ENCODE data around the gene G3BP1. TPM values are rescaled to one million over a fixed set of nuclear protein-coding genes. Genes with fewer than 3 reads are reported as not detected.
"Not testable (repeated sequence)": the region's sequence is repeated elsewhere in the genome, so short reads cannot be mapped to it uniquely, and the experiment has no call there.

The G3BP1 gene
- total RNA-seq, result 100 to 1,000 TPM; 371 to 377 TPM
- polyA plus RNA-seq, result 142 TPM

DNA sequence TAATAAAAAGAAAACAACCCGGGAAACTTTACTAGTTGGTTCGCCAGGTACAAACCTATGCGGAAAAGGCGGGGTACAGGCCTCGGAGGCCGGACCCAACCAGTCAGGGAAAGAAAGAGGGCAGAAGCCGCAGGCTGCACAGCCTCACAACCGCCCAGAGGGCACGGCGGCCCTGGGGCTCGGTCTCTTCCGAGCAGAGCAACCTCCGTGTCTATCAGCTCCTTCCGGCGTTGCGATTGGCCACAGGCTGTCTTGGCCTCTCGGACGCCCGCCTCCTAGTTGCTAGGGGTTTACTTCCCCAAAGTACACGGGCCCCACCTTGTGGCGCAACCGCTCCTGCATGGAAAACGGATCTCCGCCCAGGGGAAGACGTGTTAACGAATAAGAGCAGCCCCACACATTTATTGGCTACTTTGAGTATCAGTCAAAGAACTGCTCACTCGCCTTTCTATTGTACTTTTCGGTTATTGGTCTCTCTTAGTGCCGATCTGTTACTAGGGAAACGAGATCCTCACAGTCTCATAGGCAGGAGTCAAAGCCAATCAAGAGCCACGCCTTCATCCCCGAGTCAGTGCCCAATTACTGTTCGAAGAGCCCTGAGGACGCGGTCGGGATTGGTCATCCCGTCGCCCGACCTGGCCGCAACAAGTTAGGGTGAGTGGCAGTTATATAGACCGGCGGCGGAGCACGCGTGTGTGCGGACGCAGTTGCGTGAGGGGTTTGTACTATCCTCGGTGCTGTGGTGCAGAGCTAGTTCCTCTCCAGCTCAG is at the start of gene G3BP1:
TSS of gene G3BP1 (plus strand) at position 696 of the 770 bp plus-strand sequence. CDS start 14,667 bp downstream, outside the sequence.
- Histone ChIP-seq H3K9me3 (ENCODE audit: low read length) (no peaks in the 10 kb centered on the region), H3K4me1 (ENCODE audit: insufficient read depth, low read length) (peaks cover 47% of the 10 kb centered on the region), H3K4me3 (ENCODE audit: low read length) (peak within 1 kb of the TSS; percentile 86), H3K27me3 (ENCODE audit: insufficient read depth, low read length, poor library complexity, severe bottlenecking) (no peaks in the 10 kb centered on the region), H3K36me3 (ENCODE audit: insufficient read depth, low read length) (no peaks in the 10 kb centered on the region), H3K27ac (ENCODE audit: low read depth, low read length) (peak within 1 kb of the TSS; percentile 84)
- CTCF ChIA-PET, result interaction anchor here (0.7 to 3.2 kb wide), 9 partner anchors 12 to 324 kb away, joined by 3 to 25 read pairs (median 4); partner anchors contain the start of genes ATOX1 and SLC36A1
- Mint-ChIP-seq H3K36me3 (peaks cover 0 to 19% (median 1%) of the 10 kb centered on the region in 3 donors), H3K9me3 (no peaks in the 10 kb centered on the region), H3K4me3 (peak within 1 kb of the TSS in 6 of 7 donors; percentile 83 to 98 (median 94)), H3K27me3 (no peaks in the 10 kb centered on the region), H3K27ac (peak within 1 kb of the TSS in 7 of 8 donors; percentile 57 to 95 (median 91)), H3K4me1 (peaks cover 38 to 49% (median 47%) of the 10 kb centered on the region in 3 donors)
- POLR2A ChIA-PET, result interaction anchor here (0.8 to 6.8 kb wide), 13 partner anchors 10 to 1771 kb away, joined by 3 to 81 read pairs (median 4); partner anchors contain the start of genes ATOX1, HMGXB3, RBM22 and TIGD6
- peak; percentile 98 to 100 (median 100) for DNase-seq

DNA sequence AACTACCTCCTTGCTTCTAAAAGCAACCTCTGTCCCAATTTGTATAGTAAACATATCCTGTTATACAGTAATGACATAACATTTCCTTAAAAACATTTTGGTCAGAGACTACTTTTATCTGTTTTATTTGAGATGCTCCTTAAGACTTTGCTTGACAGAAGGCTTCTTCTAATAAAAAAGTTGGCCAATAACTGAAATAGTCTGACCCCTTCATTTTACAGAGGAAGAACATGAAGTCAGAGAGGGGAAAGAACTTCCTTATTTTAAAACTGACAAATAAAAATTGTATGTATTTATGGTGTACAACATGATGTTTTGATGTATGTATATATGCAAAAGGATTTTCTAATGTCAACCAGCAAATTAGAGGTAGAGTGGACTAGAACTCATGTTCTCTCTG is 49.2 kb upstream of the G3BP1 start:
- POLR2A ChIA-PET, result no interaction called here
- Histone ChIP-seq H3K27ac (ENCODE audit: low read depth, low read length) (no peak overlapping the region), H3K27me3 (ENCODE audit: insufficient read depth, low read length, poor library complexity, severe bottlenecking) (no peaks in the 10 kb centered on the region), H3K4me1 (ENCODE audit: insufficient read depth, low read length) (no peaks in the 10 kb centered on the region), H3K9me3 (ENCODE audit: low read length) (no peaks in the 10 kb centered on the region), H3K36me3 (ENCODE audit: insufficient read depth, low read length) (no peaks in the 10 kb centered on the region), H3K4me3 (ENCODE audit: low read length) (no peak overlapping the region)
- CTCF ChIA-PET, result no interaction called here
- Mint-ChIP-seq H3K9me3 (no peaks in the 10 kb centered on the region), H3K36me3 (peaks cover 0 to 2% (median 0%) of the 10 kb centered on the region in 3 donors), H3K27ac (no peak overlapping the region), H3K4me3 (no peak overlapping the region), H3K4me1 (no peaks in the 10 kb centered on the region), H3K27me3 (no peaks in the 10 kb centered on the region)
- DNase-seq, result no peak

DNA sequence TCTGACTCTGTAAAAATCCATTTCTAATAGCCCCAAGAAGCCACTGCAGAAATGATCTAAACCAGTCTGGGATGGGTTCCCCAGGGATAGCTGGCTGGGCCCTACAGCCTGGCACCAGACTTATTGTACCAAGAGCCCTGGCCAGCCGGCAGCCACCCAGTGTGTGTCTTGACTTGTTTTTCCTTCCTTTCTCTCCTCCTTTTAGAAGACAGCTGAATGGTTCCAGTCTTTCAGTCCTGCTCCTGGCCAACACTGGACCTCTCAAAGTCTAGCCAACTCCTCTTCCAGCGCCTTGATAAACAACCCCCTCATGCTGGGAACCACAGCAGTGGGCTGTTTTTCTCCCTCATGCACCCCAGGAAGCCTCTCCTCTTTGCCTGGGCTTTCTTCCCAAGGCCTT is 47.4 kb upstream of the G3BP1 start:
- no peaks in the 10 kb centered on the region for H3K4me1 ChIP-seq (ENCODE audit: insufficient read depth, low read length)
- Mint-ChIP-seq H3K36me3 (peaks cover 2 to 9% (median 3%) of the 10 kb centered on the region in 3 donors), H3K4me1 (no peaks in the 10 kb centered on the region), H3K4me3 (no peak overlapping the region), H3K9me3 (peaks cover 0 to 3% (median 2%) of the 10 kb centered on the region in 5 donors), H3K27ac (peak overlapping the region in 1 of 8 donors; percentile 38), H3K27me3 (no peaks in the 10 kb centered on the region)
- no peaks in the 10 kb centered on the region for H3K9me3 ChIP-seq (ENCODE audit: low read length)
- no peaks in the 10 kb centered on the region for H3K36me3 ChIP-seq (ENCODE audit: insufficient read depth, low read length)
- CTCF ChIA-PET, result no interaction called here
- POLR2A ChIA-PET, result no interaction called here
- H3K4me3 ChIP-seq (ENCODE audit: low read length), result no peak overlapping the region
- DNase-seq, result no peak
- no peak overlapping the region for H3K27ac ChIP-seq (ENCODE audit: low read depth, low read length)
- H3K27me3 ChIP-seq (ENCODE audit: insufficient read depth, low read length, poor library complexity, severe bottlenecking), result no peaks in the 10 kb centered on the region

DNA sequence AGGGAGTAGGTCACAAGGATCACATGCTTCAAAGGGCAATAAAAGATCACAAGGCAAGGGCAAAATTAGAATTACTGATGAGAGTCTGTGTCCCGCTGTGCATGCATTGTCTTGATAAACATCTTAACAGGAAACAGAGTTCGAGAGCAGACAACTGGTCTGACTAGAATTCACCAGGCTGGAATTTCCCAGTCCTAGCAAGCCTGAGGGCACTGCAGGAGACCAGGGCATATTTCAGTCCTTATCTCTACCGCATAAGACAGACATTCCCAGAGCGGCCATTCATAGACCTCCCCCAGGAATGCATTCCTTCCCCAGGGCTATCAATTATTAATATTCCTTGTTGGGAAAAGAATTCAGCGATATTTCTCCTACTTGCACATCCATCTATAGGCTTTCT is 42.2 kb upstream of the G3BP1 start:
- CTCF ChIA-PET; H3K4me1 ChIP-seq (ENCODE audit: insufficient read depth, low read length); H3K4me3 Mint-ChIP-seq; H3K4me3 ChIP-seq (ENCODE audit: low read length); DNase-seq; H3K27me3 Mint-ChIP-seq; H3K9me3 ChIP-seq (ENCODE audit: low read length); H3K36me3 ChIP-seq (ENCODE audit: insufficient read depth, low read length); H3K27ac ChIP-seq (ENCODE audit: low read depth, low read length); POLR2A ChIA-PET; H3K4me1 Mint-ChIP-seq; H3K27ac Mint-ChIP-seq; H3K27me3 ChIP-seq (ENCODE audit: insufficient read depth, low read length, poor library complexity, severe bottlenecking): not testable (repeated sequence)
- peaks cover 15 to 30% (median 27%) of the 10 kb centered on the region in 3 donors for H3K36me3 Mint-ChIP-seq
- peaks cover 3 to 12% (median 8%) of the 10 kb centered on the region in 5 donors for H3K9me3 Mint-ChIP-seq

DNA sequence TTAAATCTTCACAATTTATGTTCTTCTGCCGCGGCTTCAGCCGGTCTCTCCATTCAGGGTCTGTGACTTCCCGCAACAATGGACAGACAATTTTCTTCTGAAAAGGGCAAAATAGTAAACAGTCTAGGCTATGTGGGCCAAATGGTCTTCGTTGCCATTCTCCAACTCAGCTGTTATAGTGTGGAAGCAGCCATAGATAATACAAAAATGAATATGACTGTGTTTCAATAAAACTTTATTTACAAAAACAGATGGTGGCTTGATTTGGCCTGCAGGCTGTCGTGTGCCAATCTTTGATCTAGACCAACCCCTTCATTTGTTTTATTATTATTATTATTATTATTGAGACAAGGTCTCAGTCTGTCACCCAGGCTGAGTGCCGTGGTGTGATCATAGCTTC is 41.4 kb upstream of the G3BP1 start:
- ChIA-PET POLR2A (no interaction called here), CTCF (interaction anchor here (1.7 kb wide), 1 partner anchor 9 kb away, joined by 4 read pairs; no protein-coding TSS in a partner anchor)
- H3K36me3 ChIP-seq (ENCODE audit: insufficient read depth, low read length), result no peaks in the 10 kb centered on the region

DNA sequence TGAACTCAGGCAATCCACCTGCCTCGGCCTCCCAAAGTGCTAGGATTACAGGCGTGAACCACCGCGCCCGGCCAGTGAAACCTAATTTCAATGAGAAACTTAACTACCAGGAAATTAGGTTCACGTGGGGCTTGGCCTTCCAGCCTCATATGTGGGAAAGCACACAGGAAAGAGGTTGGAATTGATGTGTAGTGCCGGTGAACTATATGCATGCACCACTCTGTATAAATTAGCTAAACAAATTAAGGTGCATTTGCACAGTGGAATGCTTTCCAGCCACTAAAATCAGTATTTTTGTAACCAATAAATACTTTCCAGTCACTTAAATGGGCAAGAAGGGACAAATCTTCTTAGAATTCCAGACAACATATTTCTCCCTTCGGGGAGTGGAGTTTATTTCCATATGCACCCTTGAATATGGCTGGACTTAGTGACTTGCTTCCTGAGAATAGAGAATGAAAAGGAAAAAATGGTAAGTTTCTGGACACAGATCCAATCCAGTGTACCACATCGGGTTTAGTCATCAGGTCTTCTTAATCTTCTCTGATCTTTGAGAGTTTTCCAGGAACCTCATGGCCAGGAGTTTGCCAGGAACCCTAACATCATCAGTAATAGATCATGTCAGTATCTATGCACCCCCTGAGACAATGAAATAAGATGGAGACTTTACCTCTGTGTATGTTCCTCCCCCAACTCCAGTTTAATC is 38.2 kb upstream of the G3BP1 start:
- ChIA-PET POLR2A (no interaction called here), CTCF (no interaction called here)
- no peak overlapping the region for H3K4me3 ChIP-seq (ENCODE audit: low read length)
- Mint-ChIP-seq H3K4me3 (no peak overlapping the region), H3K9me3 (peaks cover 3 to 12% (median 8%) of the 10 kb centered on the region in 5 donors), H3K36me3 (peaks cover 15 to 54% (median 21%) of the 10 kb centered on the region in 3 donors), H3K4me1 (no peaks in the 10 kb centered on the region), H3K27ac (peak overlapping the region in 1 of 8 donors; percentile 18), H3K27me3 (peaks cover 0 to 1% of the 10 kb centered on the region in 2 donors)
- no peaks in the 10 kb centered on the region for H3K27me3 ChIP-seq (ENCODE audit: insufficient read depth, low read length, poor library complexity, severe bottlenecking)
- H3K36me3 ChIP-seq (ENCODE audit: insufficient read depth, low read length), result no peaks in the 10 kb centered on the region
- no peak overlapping the region for H3K27ac ChIP-seq (ENCODE audit: low read depth, low read length)
- no peaks in the 10 kb centered on the region for H3K9me3 ChIP-seq (ENCODE audit: low read length)
- DNase-seq, result no peak
- no peaks in the 10 kb centered on the region for H3K4me1 ChIP-seq (ENCODE audit: insufficient read depth, low read length)

More for the DNA sequence above, 41.4 kb upstream of the G3BP1 start:
- Mint-ChIP-seq H3K9me3 (peaks cover 3 to 12% (median 8%) of the 10 kb centered on the region in 5 donors), H3K36me3 (peaks cover 15 to 33% (median 27%) of the 10 kb centered on the region in 3 donors), H3K27me3 (peaks cover 0 to 1% of the 10 kb centered on the region in 2 donors), H3K4me1 (no peaks in the 10 kb centered on the region), H3K4me3 (no peak overlapping the region), H3K27ac (no peak overlapping the region)
- Histone ChIP-seq H3K9me3 (ENCODE audit: low read length) (no peaks in the 10 kb centered on the region), H3K4me3 (ENCODE audit: low read length) (no peak overlapping the region), H3K27me3 (ENCODE audit: insufficient read depth, low read length, poor library complexity, severe bottlenecking) (no peaks in the 10 kb centered on the region), H3K4me1 (ENCODE audit: insufficient read depth, low read length) (no peaks in the 10 kb centered on the region), H3K27ac (ENCODE audit: low read depth, low read length) (no peak overlapping the region)
- DNase-seq, result no peak

DNA sequence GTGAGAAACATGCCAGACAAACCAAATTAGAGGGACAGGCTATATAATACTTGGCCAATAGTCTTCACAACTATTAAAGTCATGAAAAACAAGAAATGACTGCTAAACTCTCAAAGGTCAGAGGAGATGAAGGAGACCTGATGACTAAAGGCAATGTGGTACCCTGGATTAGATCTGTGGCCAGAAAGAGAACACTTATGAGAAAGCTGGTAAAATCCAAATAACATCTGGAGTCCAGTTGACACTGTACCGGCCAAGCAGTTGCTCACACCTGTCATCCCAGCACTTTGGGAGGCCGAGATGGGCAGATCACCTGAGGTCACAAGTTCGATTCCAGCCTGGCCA is 37.7 kb upstream of the G3BP1 start:
- CTCF ChIA-PET, result no interaction called here
- Mint-ChIP-seq H3K27ac (no peak overlapping the region), H3K36me3 (peaks cover 16 to 55% (median 21%) of the 10 kb centered on the region in 3 donors), H3K9me3 (peaks cover 3 to 12% (median 8%) of the 10 kb centered on the region in 5 donors), H3K4me3 (no peak overlapping the region), H3K4me1 (no peaks in the 10 kb centered on the region), H3K27me3 (peaks cover 0 to 1% of the 10 kb centered on the region in 2 donors)
- Histone ChIP-seq H3K27ac (ENCODE audit: low read depth, low read length) (no peak overlapping the region), H3K27me3 (ENCODE audit: insufficient read depth, low read length, poor library complexity, severe bottlenecking) (no peaks in the 10 kb centered on the region), H3K4me3 (ENCODE audit: low read length) (no peak overlapping the region), H3K36me3 (ENCODE audit: insufficient read depth, low read length) (no peaks in the 10 kb centered on the region), H3K4me1 (ENCODE audit: insufficient read depth, low read length) (no peaks in the 10 kb centered on the region), H3K9me3 (ENCODE audit: low read length) (no peaks in the 10 kb centered on the region)
- DNase-seq, result no peak
- POLR2A ChIA-PET, result no interaction called here

DNA sequence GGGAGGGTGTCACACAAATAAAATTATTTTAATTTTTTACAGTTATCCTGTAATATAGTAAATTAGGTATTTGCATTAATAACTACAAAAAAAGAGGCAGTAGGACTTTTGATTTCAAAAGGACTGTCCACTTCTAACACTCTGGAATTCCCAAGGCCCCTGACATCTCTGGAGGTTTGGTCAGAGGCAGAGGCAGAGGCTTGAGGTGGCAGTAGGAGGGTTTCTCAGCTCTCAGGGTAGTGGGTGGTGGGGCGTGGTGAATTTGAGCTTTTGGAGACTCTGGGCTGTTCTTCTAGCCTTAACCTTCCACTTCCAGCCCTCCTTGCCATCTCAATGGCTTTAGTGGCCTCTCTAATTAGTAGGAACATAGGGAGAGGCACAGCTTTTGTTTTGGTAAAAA is 36.1 kb upstream of the G3BP1 start:
- peaks cover 7 to 8% (median 8%) of the 10 kb centered on the region in 3 donors for H3K4me1 Mint-ChIP-seq
- Histone ChIP-seq H3K9me3 (ENCODE audit: low read length) (no peaks in the 10 kb centered on the region), H3K4me1 (ENCODE audit: insufficient read depth, low read length) (no peaks in the 10 kb centered on the region), H3K27ac (ENCODE audit: low read depth, low read length) (no peak overlapping the region), H3K4me3 (ENCODE audit: low read length) (no peak overlapping the region), H3K36me3 (ENCODE audit: insufficient read depth, low read length) (no peaks in the 10 kb centered on the region), H3K27me3 (ENCODE audit: insufficient read depth, low read length, poor library complexity, severe bottlenecking) (no peaks in the 10 kb centered on the region)
- ChIA-PET CTCF (no interaction called here), POLR2A (no interaction called here)
- peaks cover 7 to 49% (median 11%) of the 10 kb centered on the region in 3 donors for H3K36me3 Mint-ChIP-seq
- H3K27me3 Mint-ChIP-seq, result peaks cover 0 to 1% of the 10 kb centered on the region in 2 donors
- H3K4me3 Mint-ChIP-seq, result no peak overlapping the region
- no peak for DNase-seq
- no peak overlapping the region for H3K27ac Mint-ChIP-seq
- H3K9me3 Mint-ChIP-seq, result no peaks in the 10 kb centered on the region
